H9 (cell line): ENCODE results near the gene HHAT. TPM values are rescaled to one million over a fixed set of nuclear protein-coding genes. Genes with fewer than 3 reads are reported as not detected.

Experiments
- DNase-seq: peaks from one replicate; pipeline ENCODE4 v3.0.0-alpha.2; 2017
- H2AFZ ChIP-seq: one replicate; pipeline ENCODE4 v1.6.1; 2013; ENCODE audit warnings: mild to moderate bottlenecking, low read length, control low read depth, moderate library complexity
- H2AK5ac ChIP-seq: 2 replicates; pipeline ENCODE4 v1.6.1; 2013; ENCODE audit warnings: low read length, control low read depth, mixed read lengths; ENCODE audit not compliant: insufficient read length
- H2BK120ac ChIP-seq: one replicate; pipeline ENCODE4 v1.6.1; 2013; ENCODE audit warnings: low read depth, mild to moderate bottlenecking, low read length, control low read depth, inconsistent platforms; ENCODE audit not compliant: poor library complexity, severe bottlenecking
- H2BK12ac ChIP-seq: 2 replicates; pipeline ENCODE4 v1.6.1; 2013; ENCODE audit warnings: low read length, control low read depth, mixed read lengths, low read depth; ENCODE audit not compliant: insufficient read length
- H2BK15ac ChIP-seq: 2 replicates; pipeline ENCODE4 v1.6.1; 2013; ENCODE audit warnings: low read depth, low read length, control low read depth
- H2BK20ac ChIP-seq: one replicate; pipeline ENCODE4 v1.6.1; 2013; ENCODE audit warnings: low read depth, mild to moderate bottlenecking, low read length, control low read depth, inconsistent platforms; ENCODE audit not compliant: poor library complexity, severe bottlenecking
- H2BK5ac ChIP-seq: 2 replicates; pipeline ENCODE4 v1.6.1; 2013; ENCODE audit warnings: low read length, control low read depth, mixed read lengths; ENCODE audit not compliant: insufficient read length
- H3K14ac ChIP-seq: 2 replicates; pipeline ENCODE4 v1.6.1; 2013; ENCODE audit warnings: low read length, control low read depth; ENCODE audit not compliant: insufficient read depth
- H3K18ac ChIP-seq: 2 replicates; pipeline ENCODE4 v1.6.1; 2013; ENCODE audit warnings: low read depth, mild to moderate bottlenecking, mixed read lengths, low read length, control low read depth; ENCODE audit not compliant: insufficient read length
- H3K23ac ChIP-seq: 2 replicates; pipeline ENCODE4 v1.6.1; 2013; ENCODE audit warnings: low read length, control low read depth, mixed read lengths, low read depth; ENCODE audit not compliant: insufficient read length
- H3K23me2 ChIP-seq: 2 replicates; pipeline ENCODE4 v1.6.1; 2013; ENCODE audit warnings: low read depth, mild to moderate bottlenecking, mixed read lengths, low read length, control low read depth; ENCODE audit not compliant: insufficient read length, poor library complexity, severe bottlenecking
- H3K27ac ChIP-seq: 2 replicates; pipeline ENCODE4 v1.5.1; 2013; ENCODE audit warnings: low read length, control low read depth, mixed read lengths, low read depth; ENCODE audit not compliant: insufficient read length
- H3K27me3 ChIP-seq: 2 replicates; pipeline ENCODE4 v1.6.1; 2013; ENCODE audit warnings: low read length, control low read depth, inconsistent platforms; ENCODE audit not compliant: insufficient read depth
- H3K4ac ChIP-seq: 2 replicates; pipeline ENCODE4 v1.6.1; 2013; ENCODE audit warnings: low read depth, mild to moderate bottlenecking, control low read depth, inconsistent platforms, low read length, moderate library complexity
- H3K4me1 ChIP-seq: 2 replicates; pipeline ENCODE4 v1.6.1; 2013; ENCODE audit warnings: low read length, control low read depth, inconsistent platforms; ENCODE audit not compliant: insufficient read depth
- H3K4me2 ChIP-seq: 2 replicates; pipeline ENCODE4 v1.6.1; 2013; ENCODE audit warnings: low read length, control low read depth, mixed read lengths; ENCODE audit not compliant: insufficient read length, insufficient read depth
- H3K56ac ChIP-seq: 2 replicates; pipeline ENCODE4 v1.6.1; 2013; ENCODE audit warnings: low read depth, mild to moderate bottlenecking, mixed read lengths, low read length, control low read depth; ENCODE audit not compliant: insufficient read length
- H3K79me1 ChIP-seq: 2 replicates; pipeline ENCODE4 v1.6.1; 2013; ENCODE audit warnings: low read depth, mild to moderate bottlenecking, moderate library complexity, low read length, control low read depth, inconsistent platforms; ENCODE audit not compliant: insufficient read depth, poor library complexity, severe bottlenecking
- H3K79me2 ChIP-seq: 2 replicates; pipeline ENCODE4 v1.6.1; 2013; ENCODE audit warnings: low read length, control low read depth, inconsistent platforms; ENCODE audit not compliant: insufficient read depth
- H3K9ac ChIP-seq: 2 replicates; pipeline ENCODE4 v1.6.1; 2013; ENCODE audit warnings: low read length, control low read depth, mixed read lengths; ENCODE audit not compliant: insufficient read length; ENCODE audit errors: extremely low read depth
- H3K9me3 ChIP-seq: one replicate; pipeline ENCODE4 v1.6.1; 2013; ENCODE audit warnings: low read depth, low read length, inconsistent platforms; ENCODE audit not compliant: control insufficient read depth
- H3T11ph ChIP-seq: one replicate; pipeline ENCODE4 v1.6.1; 2013; ENCODE audit warnings: mild to moderate bottlenecking, low read length, control low read depth, inconsistent platforms
- H4K20me1 ChIP-seq: one replicate; pipeline ENCODE4 v1.6.1; 2013; ENCODE audit not compliant: control insufficient read depth, insufficient read length, insufficient read depth
- H4K5ac ChIP-seq: 2 replicates; pipeline ENCODE4 v1.6.1; 2013; ENCODE audit warnings: low read depth, mild to moderate bottlenecking, mixed read lengths, low read length, control low read depth; ENCODE audit not compliant: insufficient read length
- H4K8ac ChIP-seq: replicated peaks from 2 replicates; pipeline ENCODE4 v1.6.1; 2013; ENCODE audit warnings: low read length, control low read depth, mixed read lengths, low read depth; ENCODE audit not compliant: insufficient read length
- H4K91ac ChIP-seq: 2 replicates; pipeline ENCODE4 v1.6.1; 2013; ENCODE audit warnings: low read depth, mild to moderate bottlenecking, moderate library complexity, mixed read lengths, low read length, control low read depth; ENCODE audit not compliant: insufficient read length
- H3K27ac Mint-ChIP-seq, 3 experiments: 2 replicates in 2 of 3; 3 replicates in 1 of 3; pipeline ENCODE4 v1.8.0; 2020 to 2021; ENCODE audit warnings: mixed read lengths in 3 of 3, mild to moderate bottlenecking in 1 of 3, moderate library complexity in 1 of 3
- H3K27me3 Mint-ChIP-seq: 2 replicates; pipeline ENCODE4 v1.8.0; 2021; ENCODE audit warnings: low read depth, mild to moderate bottlenecking, moderate library complexity, mixed read lengths
- H3K36me3 Mint-ChIP-seq, 3 experiments: 2 replicates in 2 of 3; 3 replicates in 1 of 3; pipeline ENCODE4 v1.8.0; 2020 to 2021; ENCODE audit warnings: low read depth in 3 of 3, mixed read lengths in 3 of 3; ENCODE audit not compliant: insufficient read depth in 1 of 3
- H3K4me1 Mint-ChIP-seq, 2 experiments: 2 replicates each; pipeline ENCODE4 v1.8.0; 2020; ENCODE audit warnings: mixed read lengths in 2 of 2
- H3K4me3 Mint-ChIP-seq, 2 experiments: 2 replicates in 1 of 2; 3 replicates in 1 of 2; pipeline ENCODE4 v1.8.0; 2020 to 2021; ENCODE audit warnings: mild to moderate bottlenecking in 2 of 2, mixed read lengths in 2 of 2, moderate library complexity in 1 of 2
- H3K9me3 Mint-ChIP-seq, 2 experiments: 2 replicates in 1 of 2; 3 replicates in 1 of 2; pipeline ENCODE4 v1.8.0; 2020; ENCODE audit warnings: mild to moderate bottlenecking in 2 of 2, mixed read lengths in 2 of 2, moderate library complexity in 1 of 2
- WGBS: extraction: QIAGEN DNeasy Blood & Tissue Kit; methylation state at CpG from one replicate; pipeline ENCODE4 v1.1.7; 2013; ENCODE audit warnings: missing lambda C conversion rate, low lambda C conversion rate, mixed read lengths; ENCODE audit not compliant: insufficient read length; ENCODE audit errors: extremely low coverage; 5-methylcytosine and 5-hydroxymethylcytosine counted together
- total RNA-seq: library from RNA; stranded (reverse); gene quantifications from 2 replicates; pipeline ENCODE4 v1.2.1, GENCODE V29; 2021
- TF ChIP-seq, protein P1 (sequence below): fragments of 200-600 bp; sonication (generic); conservative IDR thresholded peaks from 3 replicates; pipeline ENCODE4 v1.8.0; 2021; ENCODE audit warnings: antibody characterized with exemption, mild to moderate bottlenecking

HHAT gene
- total RNA-seq, 1 experiment from 2014 or later = 0.48 TPM

DNA sequence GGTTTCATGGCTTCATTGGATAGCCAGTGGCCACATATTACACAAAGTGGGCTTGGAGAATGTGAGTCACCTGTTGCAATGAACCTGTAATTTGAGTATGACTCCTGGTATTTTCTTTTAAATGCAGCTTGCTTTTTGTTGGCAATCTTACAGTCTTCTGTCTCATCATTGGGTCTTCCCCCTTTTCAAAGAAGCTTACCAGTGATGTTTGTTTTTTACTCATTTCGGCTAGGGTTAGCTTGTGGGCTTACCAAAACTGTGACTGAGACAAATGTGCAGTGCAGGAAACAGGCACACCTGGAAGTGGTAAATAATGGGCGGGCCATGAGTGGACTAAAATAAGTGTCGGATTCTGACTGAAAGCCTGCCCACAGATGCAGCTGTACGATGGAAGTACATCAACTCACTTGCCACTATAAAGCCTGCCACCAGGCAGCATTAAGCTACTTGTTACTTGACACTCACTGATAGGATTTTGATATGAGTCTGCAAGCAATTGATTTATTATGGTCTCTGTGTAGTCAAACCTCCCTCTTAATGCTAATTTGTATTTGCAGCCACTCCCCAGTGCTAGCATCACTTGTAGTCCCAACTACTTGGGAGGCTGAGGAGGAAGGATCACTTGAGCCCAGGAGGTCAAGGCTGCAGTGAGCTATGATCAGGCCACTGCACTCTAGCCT lies 4.2 kb downstream of the HHAT start:
- H3K27ac Mint-ChIP-seq = no peak overlapping the region
- H3K4me2 ChIP-seq = no peak overlapping the region
- no peak overlapping the region for H2BK15ac ChIP-seq
- H2BK20ac ChIP-seq = no peak overlapping the region
- H3K23me2 ChIP-seq = peaks cover 10% of the 10 kb centered on the region
- H2BK5ac ChIP-seq = no peak overlapping the region
- H3K27me3 ChIP-seq = peaks cover 55% of the 10 kb centered on the region
- no peak overlapping the region for H3K4ac ChIP-seq
- no peaks in the 10 kb centered on the region for H4K20me1 ChIP-seq
- no peak overlapping the region for H3K4me3 Mint-ChIP-seq
- no peak overlapping the region for H2AK5ac ChIP-seq
- no peak overlapping the region for H3K14ac ChIP-seq
- H2BK12ac ChIP-seq = no peak overlapping the region
- no peak overlapping the region for H2AFZ ChIP-seq
- H3K27ac ChIP-seq = no peak overlapping the region
- no peak overlapping the region for H3K18ac ChIP-seq
- no peaks in the 10 kb centered on the region for H3K9me3 ChIP-seq
- H4K8ac ChIP-seq = no peak overlapping the region
- H3K9ac ChIP-seq = no peak overlapping the region
- H4K91ac ChIP-seq = no peak overlapping the region
- H2BK120ac ChIP-seq = no peak overlapping the region
- no peak overlapping the region for H3K23ac ChIP-seq
- no peaks in the 10 kb centered on the region for H3K36me3 Mint-ChIP-seq
- no peak for DNase-seq
- TF ChIP-seq, protein P1, sequence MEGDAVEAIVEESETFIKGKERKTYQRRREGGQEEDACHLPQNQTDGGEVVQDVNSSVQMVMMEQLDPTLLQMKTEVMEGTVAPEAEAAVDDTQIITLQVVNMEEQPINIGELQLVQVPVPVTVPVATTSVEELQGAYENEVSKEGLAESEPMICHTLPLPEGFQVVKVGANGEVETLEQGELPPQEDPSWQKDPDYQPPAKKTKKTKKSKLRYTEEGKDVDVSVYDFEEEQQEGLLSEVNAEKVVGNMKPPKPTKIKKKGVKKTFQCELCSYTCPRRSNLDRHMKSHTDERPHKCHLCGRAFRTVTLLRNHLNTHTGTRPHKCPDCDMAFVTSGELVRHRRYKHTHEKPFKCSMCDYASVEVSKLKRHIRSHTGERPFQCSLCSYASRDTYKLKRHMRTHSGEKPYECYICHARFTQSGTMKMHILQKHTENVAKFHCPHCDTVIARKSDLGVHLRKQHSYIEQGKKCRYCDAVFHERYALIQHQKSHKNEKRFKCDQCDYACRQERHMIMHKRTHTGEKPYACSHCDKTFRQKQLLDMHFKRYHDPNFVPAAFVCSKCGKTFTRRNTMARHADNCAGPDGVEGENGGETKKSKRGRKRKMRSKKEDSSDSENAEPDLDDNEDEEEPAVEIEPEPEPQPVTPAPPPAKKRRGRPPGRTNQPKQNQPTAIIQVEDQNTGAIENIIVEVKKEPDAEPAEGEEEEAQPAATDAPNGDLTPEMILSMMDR = no peak
- H3K27me3 Mint-ChIP-seq = peaks cover 98% of the 10 kb centered on the region
- no peak overlapping the region for H3T11ph ChIP-seq
- H4K5ac ChIP-seq = no peak overlapping the region
- no peaks in the 10 kb centered on the region for H3K79me1 ChIP-seq
- peaks cover 7 to 15% of the 10 kb centered on the region in 2 experiments for H3K4me1 Mint-ChIP-seq
- H3K4me1 ChIP-seq = no peaks in the 10 kb centered on the region
- WGBS = no CpG with 5 or more reads among the region's 4 CpGs
- no peaks in the 10 kb centered on the region for H3K79me2 ChIP-seq
- peaks cover 0 to 4% of the 10 kb centered on the region in 2 experiments; a peak in 1 of 5 replicates for H3K9me3 Mint-ChIP-seq
- no peak overlapping the region for H3K56ac ChIP-seq
